Testis (tissue), 2 donors: ENCODE measurements around the gene SEMA6A.

Experiments
- POLR2A ChIP-seq: fragments of 450-650 bp; IDR thresholded peaks from one replicate; pipeline ENCODE4 v1.6.1; 2017; ENCODE audit warnings: antibody characterized with exemption, mild to moderate bottlenecking, moderate library complexity
- TF ChIP-seq, protein P1 (sequence below), 3 experiments: fragments of 450-650 bp in 2 of 3; fragments of 200-600 bp in 1 of 3; sonication (generic) in 1 of 3; IDR thresholded peaks; one replicate each; pipeline ENCODE4 v1.5.1; 2016 to 2019; ENCODE audit warnings: antibody characterized with exemption in 3 of 3, mild to moderate bottlenecking in 2 of 3, moderate library complexity in 1 of 3

DNA sequence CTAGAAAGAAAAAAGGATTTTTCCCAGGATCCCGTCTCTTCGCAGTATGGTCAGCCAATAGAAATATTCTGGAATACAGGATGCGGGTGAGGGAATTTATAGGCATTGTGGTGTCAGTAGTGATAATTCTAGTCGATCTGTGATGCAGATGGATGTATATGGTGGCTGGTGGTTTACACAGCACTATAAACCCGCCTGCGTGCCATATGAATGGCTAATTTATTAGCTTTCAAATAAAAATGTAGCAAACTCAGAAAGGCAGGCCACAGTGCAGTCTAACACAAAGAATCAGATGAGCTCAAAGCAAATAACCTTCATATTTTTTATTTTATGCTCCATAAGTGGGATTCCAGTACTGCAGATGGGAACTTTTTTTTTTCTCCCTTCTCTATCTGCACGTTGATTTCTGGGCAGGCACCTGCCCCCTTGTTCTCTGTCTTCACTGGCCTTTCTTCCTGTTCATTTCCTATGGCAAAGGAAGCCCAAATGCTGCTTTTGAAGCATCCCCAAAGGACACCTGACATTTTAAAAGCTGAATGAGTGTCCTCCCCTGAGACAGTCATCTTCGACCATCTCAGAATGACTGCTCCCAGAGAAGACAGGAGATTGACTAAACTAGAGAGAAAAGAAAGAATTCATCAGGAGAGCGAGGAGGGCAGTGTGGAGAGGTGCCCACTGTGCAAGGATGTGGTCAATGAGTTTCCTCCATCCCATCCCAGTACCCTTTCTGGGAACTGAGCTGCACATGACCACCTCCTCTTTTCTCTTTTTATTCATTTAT lies 52.1 kb downstream of the SEMA6A start:
- TF ChIP-seq, protein P1, sequence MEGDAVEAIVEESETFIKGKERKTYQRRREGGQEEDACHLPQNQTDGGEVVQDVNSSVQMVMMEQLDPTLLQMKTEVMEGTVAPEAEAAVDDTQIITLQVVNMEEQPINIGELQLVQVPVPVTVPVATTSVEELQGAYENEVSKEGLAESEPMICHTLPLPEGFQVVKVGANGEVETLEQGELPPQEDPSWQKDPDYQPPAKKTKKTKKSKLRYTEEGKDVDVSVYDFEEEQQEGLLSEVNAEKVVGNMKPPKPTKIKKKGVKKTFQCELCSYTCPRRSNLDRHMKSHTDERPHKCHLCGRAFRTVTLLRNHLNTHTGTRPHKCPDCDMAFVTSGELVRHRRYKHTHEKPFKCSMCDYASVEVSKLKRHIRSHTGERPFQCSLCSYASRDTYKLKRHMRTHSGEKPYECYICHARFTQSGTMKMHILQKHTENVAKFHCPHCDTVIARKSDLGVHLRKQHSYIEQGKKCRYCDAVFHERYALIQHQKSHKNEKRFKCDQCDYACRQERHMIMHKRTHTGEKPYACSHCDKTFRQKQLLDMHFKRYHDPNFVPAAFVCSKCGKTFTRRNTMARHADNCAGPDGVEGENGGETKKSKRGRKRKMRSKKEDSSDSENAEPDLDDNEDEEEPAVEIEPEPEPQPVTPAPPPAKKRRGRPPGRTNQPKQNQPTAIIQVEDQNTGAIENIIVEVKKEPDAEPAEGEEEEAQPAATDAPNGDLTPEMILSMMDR (IDR thresholded peaks at IDR 0.05) = no peak
- TF ChIP-seq POLR2A = no peak
